Right lobe of liver (tissue), 6 donors: ENCODE measurements around the gene UTS2R. TPM values are rescaled to one million over a fixed set of nuclear protein-coding genes. Genes with fewer than 3 reads are reported as not detected.
A peak's percentile ranks its signal among the peaks of the same experiment; 100 is the strongest.

Experiments
- ATAC-seq, 4 donors: fragments of 200-7000 bp; cut with Tn5 transposase; one replicate each; pipeline ENCODE4 v1.9.1; 2020; ENCODE audit warnings: mild to moderate bottlenecking in 4 of 4, moderate library complexity in 4 of 4
- DNase-seq, 3 donors: peaks; one replicate each; pipeline ENCODE4 v3.0.0-alpha.2; 2020
- H3K27ac ChIP-seq, 3 donors: fragments of 200-600 bp; one replicate each; pipeline ENCODE4 v1.8.0; 2022
- H3K27me3 ChIP-seq, 2 donors: fragments of 200-600 bp; one replicate each; pipeline ENCODE4 v1.8.0; 2022
- H3K36me3 ChIP-seq, 4 donors: fragments of 200-600 bp; sonication (generic) in 1 of 4; one replicate each; pipeline versions ENCODE4 v1.5.1 to v1.8.0; 2017 to 2022; ENCODE audit warnings: control low read depth in 1 of 4
- H3K4me1 ChIP-seq, 4 donors: fragments of 200-600 bp; sonication (generic) in 1 of 4; one replicate each; pipeline versions ENCODE4 v1.5.1 to v1.8.0; 2017 to 2022; ENCODE audit warnings: control low read depth in 1 of 4
- H3K4me3 ChIP-seq, 3 donors: fragments of 200-600 bp; one replicate each; pipeline ENCODE4 v1.8.0; 2022
- H3K9me3 ChIP-seq, 4 donors: fragments of 200-600 bp; sonication (generic) in 1 of 4; one replicate each; pipeline versions ENCODE4 v1.5.1 to v1.8.0; 2017 to 2022; ENCODE audit warnings: control low read depth in 1 of 4
- POLR2A ChIP-seq: fragments of 450-650 bp; IDR thresholded peaks from one replicate; pipeline ENCODE4 v1.6.1; 2017; ENCODE audit warnings: antibody characterized with exemption, mild to moderate bottlenecking
- WGBS: methylation state at CpG from one replicate; pipeline ENCODE4 v1.1.6; 2018; ENCODE audit warnings: low coverage, low lambda C conversion rate; ENCODE audit not compliant: insufficient coverage; ENCODE audit errors: missing lambda C conversion rate; 5-methylcytosine and 5-hydroxymethylcytosine counted together
- intact Hi-C, 2 donors: fragments of 100-400 bp; cut with DNase I; formaldehyde crosslinking; loops; one replicate each; pipeline versions ENCODE4 v1.11.2 to v1.14.1; 2022
- total RNA-seq, 6 experiments: library from RNA; depleted of rRNA in 2 of 6; stranded (reverse); fragments of >200 nt in 2 of 6; fragmentation: NEBNext Ultra II Directional in 3 of 6; extraction: Animal tissue kit (Norgen Biotek cat#: 25700) in 3 of 6; gene quantifications; one replicate each; pipeline versions ENCODE4 v1.1.0 to v1.2.4, GENCODE V29; 2016 to 2023
- TF ChIP-seq, protein P1 (sequence below), 4 donors: fragments of 200-600 bp in 3 of 4; fragments of 450-650 bp in 1 of 4; IDR thresholded peaks; one replicate each; pipeline versions ENCODE4 v1.5.1 to v1.8.0; 2016 to 2022; ENCODE audit warnings: antibody characterized with exemption in 4 of 4, mild to moderate bottlenecking in 2 of 4
- donor health status: DM: no; HTN: yes; CAD: no.
- donor health status: DM: no; HTN: no; CAD: no.
- donor health status: DM: no; HTN: no; CAD: no.
- donor health status: DM: no; HTN: yes; CAD: no.
- donor health status: DM: no; HTN: yes; CAD: no.

Gene UTS2R
- total RNA-seq, 6 experiments from 2014 or later, result not detected

DNA sequence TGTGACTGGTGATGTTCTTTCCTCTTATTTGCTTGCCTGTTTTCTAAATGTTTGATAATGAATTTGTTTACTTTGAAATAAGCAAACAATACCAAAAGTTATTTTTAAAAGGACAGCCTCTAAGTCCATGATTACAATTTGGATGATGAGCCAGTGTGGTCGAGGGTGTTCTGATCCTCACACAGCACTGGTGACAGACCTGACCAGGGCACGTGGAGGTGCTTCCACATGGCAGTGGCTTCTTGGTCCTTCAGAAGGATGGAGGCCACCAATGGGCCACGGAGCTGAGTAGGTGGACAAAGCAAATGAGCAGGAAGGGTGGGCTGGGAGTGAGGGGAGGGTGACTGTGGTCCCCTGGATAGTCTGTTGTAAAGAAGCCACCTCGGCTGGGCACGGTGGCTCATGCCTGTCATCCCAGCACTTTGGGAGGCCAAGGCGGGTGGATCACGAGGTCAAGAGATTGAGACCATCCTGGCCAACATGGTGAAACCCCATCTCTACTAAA, 16.7 kb upstream of the UTS2R start:
- TF ChIP-seq, protein P1, sequence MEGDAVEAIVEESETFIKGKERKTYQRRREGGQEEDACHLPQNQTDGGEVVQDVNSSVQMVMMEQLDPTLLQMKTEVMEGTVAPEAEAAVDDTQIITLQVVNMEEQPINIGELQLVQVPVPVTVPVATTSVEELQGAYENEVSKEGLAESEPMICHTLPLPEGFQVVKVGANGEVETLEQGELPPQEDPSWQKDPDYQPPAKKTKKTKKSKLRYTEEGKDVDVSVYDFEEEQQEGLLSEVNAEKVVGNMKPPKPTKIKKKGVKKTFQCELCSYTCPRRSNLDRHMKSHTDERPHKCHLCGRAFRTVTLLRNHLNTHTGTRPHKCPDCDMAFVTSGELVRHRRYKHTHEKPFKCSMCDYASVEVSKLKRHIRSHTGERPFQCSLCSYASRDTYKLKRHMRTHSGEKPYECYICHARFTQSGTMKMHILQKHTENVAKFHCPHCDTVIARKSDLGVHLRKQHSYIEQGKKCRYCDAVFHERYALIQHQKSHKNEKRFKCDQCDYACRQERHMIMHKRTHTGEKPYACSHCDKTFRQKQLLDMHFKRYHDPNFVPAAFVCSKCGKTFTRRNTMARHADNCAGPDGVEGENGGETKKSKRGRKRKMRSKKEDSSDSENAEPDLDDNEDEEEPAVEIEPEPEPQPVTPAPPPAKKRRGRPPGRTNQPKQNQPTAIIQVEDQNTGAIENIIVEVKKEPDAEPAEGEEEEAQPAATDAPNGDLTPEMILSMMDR (IDR thresholded peaks at IDR 0.05), result no peak
- TF ChIP-seq POLR2A, result no peak
- DNase-seq (peak in 1 of 3 donors; percentile 45), ATAC-seq (no peak)
- no peaks in the 10 kb centered on the region for H3K4me1 ChIP-seq
- 67% methylated on average over 3 of the region's 7 CpGs for WGBS
- no peaks in the 10 kb centered on the region for H3K27me3 ChIP-seq
- no peak overlapping the region for H3K4me3 ChIP-seq
- H3K36me3 ChIP-seq, result no peaks in the 10 kb centered on the region
- H3K9me3 ChIP-seq, result no peaks in the 10 kb centered on the region
- intact Hi-C loops, result loop anchor here (10.0 kb wide), 3 partner anchors 60 to 200 kb away; partner anchors contain the start of genes HEXD (in 1 of the 2) and OGFOD3 (in 1 of the 2)
- H3K27ac ChIP-seq, result no peak overlapping the region

GRCh38 chr17:82355770-82356427, 15.7 kb upstream of the UTS2R start:
- intact Hi-C loops, result loop anchor here (10.0 kb wide), 3 partner anchors 59 to 199 kb away; partner anchors contain the start of genes HEXD (in 1 of the 2) and OGFOD3 (in 1 of the 2)

DNA sequence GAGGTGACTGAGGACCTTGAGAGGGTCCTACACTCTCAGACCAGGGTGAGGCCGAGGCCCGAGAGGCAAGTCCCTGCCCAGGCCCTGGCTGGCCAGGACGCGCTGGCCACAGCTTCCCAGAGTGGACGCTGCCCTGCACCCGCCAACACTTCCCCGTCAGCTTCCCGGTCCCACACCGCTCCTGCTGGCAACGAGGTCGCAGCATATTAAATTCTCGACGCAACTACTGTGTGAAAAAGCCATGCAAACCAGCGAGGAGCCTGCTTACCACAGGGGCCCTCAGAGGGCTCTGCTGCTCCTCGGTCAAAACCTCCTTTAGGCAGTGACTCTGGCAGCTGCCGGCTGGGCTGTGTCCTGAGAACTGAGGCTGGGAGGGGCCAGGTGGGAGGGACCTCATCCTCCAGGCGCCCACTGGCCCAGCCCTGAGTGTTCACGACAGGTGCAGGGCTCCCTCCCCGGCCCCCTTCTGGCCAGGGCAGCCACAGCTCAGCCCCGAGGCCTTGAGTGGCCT, 14.7 kb upstream of the UTS2R start:
- ATAC-seq (no peak), DNase-seq (no peak)
- 68% methylated on average over 5 of the region's 20 CpGs for WGBS
- Histone ChIP-seq H3K27ac (no peak overlapping the region), H3K4me3 (no peak overlapping the region), H3K27me3 (no peaks in the 10 kb centered on the region), H3K36me3 (no peaks in the 10 kb centered on the region), H3K9me3 (no peaks in the 10 kb centered on the region), H3K4me1 (no peaks in the 10 kb centered on the region)
- no peak for TF ChIP-seq POLR2A
- TF ChIP-seq, protein P1 (IDR thresholded peaks at IDR 0.05), result no peak
- intact Hi-C loops, result loop anchor here (10.0 kb wide), 3 partner anchors 58 to 198 kb away; partner anchors contain the start of genes HEXD (in 1 of the 2) and OGFOD3 (in 1 of the 2)

More at GRCh38 chr17:82355770-82356427, 15.7 kb upstream of the UTS2R start:
- DNase-seq (no peak), ATAC-seq (peak in 2 of 4 donors; percentile 27 to 30)
- no peaks in the 10 kb centered on the region for H3K4me1 ChIP-seq
- H3K27ac ChIP-seq, result no peak overlapping the region
- H3K9me3 ChIP-seq, result no peaks in the 10 kb centered on the region
- H3K27me3 ChIP-seq, result no peaks in the 10 kb centered on the region
- no peaks in the 10 kb centered on the region for H3K36me3 ChIP-seq
- WGBS, result no CpG with 5 or more reads among the region's 11 CpGs
- no peak overlapping the region for H3K4me3 ChIP-seq
- TF ChIP-seq POLR2A, result no peak
- TF ChIP-seq, protein P1 (IDR thresholded peaks at IDR 0.05), result no peak

DNA sequence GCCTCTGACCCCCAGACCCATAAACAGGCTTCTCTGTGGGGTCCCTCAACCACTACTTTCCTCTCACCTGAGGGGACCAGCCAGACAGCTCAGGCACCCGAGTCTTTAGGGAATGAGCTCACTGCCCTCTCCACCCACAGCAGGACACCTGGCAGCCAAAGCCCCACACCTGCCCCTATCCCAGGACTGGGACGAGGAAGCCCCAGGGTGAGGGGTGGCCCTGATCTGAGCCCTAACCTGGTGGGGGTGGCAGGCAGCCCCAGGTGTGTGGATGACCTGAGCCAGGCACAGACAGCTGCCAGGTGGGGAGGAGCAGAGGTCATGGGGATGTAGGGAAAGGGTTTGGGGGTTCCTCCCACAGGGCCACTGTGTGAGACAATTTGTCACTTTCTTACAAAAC, 14.2 kb upstream of the UTS2R start:
- intact Hi-C loops, result loop anchor here (10.0 kb wide), 3 partner anchors 57 to 197 kb away; partner anchors contain the start of genes HEXD (in 1 of the 2) and OGFOD3 (in 1 of the 2)
- H3K4me1 ChIP-seq, result no peaks in the 10 kb centered on the region
- no peaks in the 10 kb centered on the region for H3K9me3 ChIP-seq
- no CpG with 5 or more reads among the region's 2 CpGs for WGBS
- H3K27me3 ChIP-seq, result no peaks in the 10 kb centered on the region
- no peaks in the 10 kb centered on the region for H3K36me3 ChIP-seq
- H3K27ac ChIP-seq, result no peak overlapping the region
- no peak overlapping the region for H3K4me3 ChIP-seq
- ATAC-seq, result no peak
- TF ChIP-seq POLR2A, result no peak
- TF ChIP-seq, protein P1 (IDR thresholded peaks at IDR 0.05), result no peak
- no peak for DNase-seq
